WTC11 (cell line): ENCODE results near the gene ISL1.

Experiments
- CREB1 ChIP-seq: sonication (generic); formaldehyde crosslinking; IDR thresholded peaks from 2 replicates; pipeline ENCODE4 v1.8.0; 2023; ENCODE audit warnings: mild to moderate bottlenecking, missing genetic modification reagents
- ETV6 ChIP-seq: sonication (generic); formaldehyde crosslinking; IDR thresholded peaks from 2 replicates; pipeline ENCODE4 v1.8.1; 2022; ENCODE audit warnings: mild to moderate bottlenecking, missing genetic modification reagents
- GABPB1 ChIP-seq: sonication (generic); formaldehyde crosslinking; IDR thresholded peaks from 2 replicates; pipeline ENCODE4 v1.8.1; 2023; ENCODE audit warnings: mild to moderate bottlenecking, missing genetic modification reagents
- IRF2 ChIP-seq: sonication (generic); formaldehyde crosslinking; IDR thresholded peaks from 2 replicates; pipeline ENCODE4 v1.8.0; 2022; ENCODE audit warnings: low read depth, missing genetic modification reagents, borderline replicate concordance
- KAT7 ChIP-seq: sonication (generic); formaldehyde crosslinking; IDR thresholded peaks from 2 replicates; pipeline ENCODE4 v1.8.1; 2023; ENCODE audit warnings: missing genetic modification reagents, mild to moderate bottlenecking, borderline replicate concordance
- SP1 ChIP-seq: sonication (generic); formaldehyde crosslinking; conservative IDR thresholded peaks from 2 replicates; pipeline ENCODE4 v1.8.1; 2022; ENCODE audit warnings: missing genetic modification reagents
- TF ChIP-seq, protein P1 (sequence below): sonication (generic); formaldehyde crosslinking; IDR thresholded peaks from 2 replicates; pipeline ENCODE4 v1.8.0; 2022; ENCODE audit warnings: mild to moderate bottlenecking, missing genetic modification reagents
- TF ChIP-seq, protein P2 (sequence below): fragments of 200-600 bp; IDR thresholded peaks from 2 replicates; pipeline ENCODE4 v1.8.0; 2022; ENCODE audit warnings: antibody characterized with exemption
- TF ChIP-seq, protein P3 (sequence below): sonication (generic); formaldehyde crosslinking; IDR thresholded peaks from 2 replicates; pipeline ENCODE4 v1.8.1; 2022; ENCODE audit warnings: missing genetic modification reagents, borderline replicate concordance

DNA sequence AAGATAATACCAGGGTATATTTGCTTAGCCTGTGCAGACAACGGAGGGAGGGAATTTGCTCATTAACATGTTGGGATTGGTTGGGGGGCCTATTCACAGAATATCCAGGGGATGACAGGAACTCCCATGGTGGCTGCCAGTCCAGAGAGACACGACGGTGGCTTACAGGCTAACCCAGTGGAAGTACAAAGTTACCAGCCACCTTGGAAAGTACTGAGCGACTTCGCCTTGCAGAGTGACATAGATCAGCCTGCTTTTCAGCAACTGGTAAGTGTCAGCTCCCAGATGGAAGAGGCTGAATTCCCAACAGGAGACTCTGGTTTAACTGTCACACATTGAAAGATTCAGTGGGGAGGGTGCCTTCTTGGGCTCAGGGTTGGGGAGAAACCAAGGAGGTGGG is 7.9 kb downstream of the ISL1 start:
- TF ChIP-seq CREB1 (CRISPR knock-in tag), result no peak
- TF ChIP-seq, protein P1, sequence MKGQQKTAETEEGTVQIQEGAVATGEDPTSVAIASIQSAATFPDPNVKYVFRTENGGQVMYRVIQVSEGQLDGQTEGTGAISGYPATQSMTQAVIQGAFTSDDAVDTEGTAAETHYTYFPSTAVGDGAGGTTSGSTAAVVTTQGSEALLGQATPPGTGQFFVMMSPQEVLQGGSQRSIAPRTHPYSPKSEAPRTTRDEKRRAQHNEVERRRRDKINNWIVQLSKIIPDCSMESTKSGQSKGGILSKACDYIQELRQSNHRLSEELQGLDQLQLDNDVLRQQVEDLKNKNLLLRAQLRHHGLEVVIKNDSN, result no peak
- TF ChIP-seq, protein P2, sequence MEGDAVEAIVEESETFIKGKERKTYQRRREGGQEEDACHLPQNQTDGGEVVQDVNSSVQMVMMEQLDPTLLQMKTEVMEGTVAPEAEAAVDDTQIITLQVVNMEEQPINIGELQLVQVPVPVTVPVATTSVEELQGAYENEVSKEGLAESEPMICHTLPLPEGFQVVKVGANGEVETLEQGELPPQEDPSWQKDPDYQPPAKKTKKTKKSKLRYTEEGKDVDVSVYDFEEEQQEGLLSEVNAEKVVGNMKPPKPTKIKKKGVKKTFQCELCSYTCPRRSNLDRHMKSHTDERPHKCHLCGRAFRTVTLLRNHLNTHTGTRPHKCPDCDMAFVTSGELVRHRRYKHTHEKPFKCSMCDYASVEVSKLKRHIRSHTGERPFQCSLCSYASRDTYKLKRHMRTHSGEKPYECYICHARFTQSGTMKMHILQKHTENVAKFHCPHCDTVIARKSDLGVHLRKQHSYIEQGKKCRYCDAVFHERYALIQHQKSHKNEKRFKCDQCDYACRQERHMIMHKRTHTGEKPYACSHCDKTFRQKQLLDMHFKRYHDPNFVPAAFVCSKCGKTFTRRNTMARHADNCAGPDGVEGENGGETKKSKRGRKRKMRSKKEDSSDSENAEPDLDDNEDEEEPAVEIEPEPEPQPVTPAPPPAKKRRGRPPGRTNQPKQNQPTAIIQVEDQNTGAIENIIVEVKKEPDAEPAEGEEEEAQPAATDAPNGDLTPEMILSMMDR, result no peak
- TF ChIP-seq GABPB1 (CRISPR knock-in tag), result no peak
- TF ChIP-seq IRF2, result no peak
- no peak for TF ChIP-seq KAT7 (CRISPR knock-in tag)
- no peak for TF ChIP-seq ETV6 (CRISPR knock-in tag)
- TF ChIP-seq, protein P3, sequence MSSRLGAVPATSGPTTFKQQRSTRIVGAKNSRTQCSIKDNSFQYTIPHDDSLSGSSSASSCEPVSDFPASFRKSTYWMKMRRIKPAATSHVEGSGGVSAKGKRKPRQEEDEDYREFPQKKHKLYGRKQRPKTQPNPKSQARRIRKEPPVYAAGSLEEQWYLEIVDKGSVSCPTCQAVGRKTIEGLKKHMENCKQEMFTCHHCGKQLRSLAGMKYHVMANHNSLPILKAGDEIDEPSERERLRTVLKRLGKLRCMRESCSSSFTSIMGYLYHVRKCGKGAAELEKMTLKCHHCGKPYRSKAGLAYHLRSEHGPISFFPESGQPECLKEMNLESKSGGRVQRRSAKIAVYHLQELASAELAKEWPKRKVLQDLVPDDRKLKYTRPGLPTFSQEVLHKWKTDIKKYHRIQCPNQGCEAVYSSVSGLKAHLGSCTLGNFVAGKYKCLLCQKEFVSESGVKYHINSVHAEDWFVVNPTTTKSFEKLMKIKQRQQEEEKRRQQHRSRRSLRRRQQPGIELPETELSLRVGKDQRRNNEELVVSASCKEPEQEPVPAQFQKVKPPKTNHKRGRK (CRISPR knock-in tag), result no peak
- TF ChIP-seq SP1, result no peak
